Right kidney (tissue), 1 donor: ENCODE results near the gene DRAXIN.

Experiments used
- DNase-seq: peaks from one replicate; pipeline ENCODE4 v3.0.0-alpha.2; 2016

The DRAXIN gene

GRCh38 chr1:11766429-11766776, 74.9 kb downstream of the DRAXIN start:
- no peak for DNase-seq

GRCh38 chr1:11767922-11768704, 76.6 kb downstream of the DRAXIN start:
- DNase-seq: no peak

DNA sequence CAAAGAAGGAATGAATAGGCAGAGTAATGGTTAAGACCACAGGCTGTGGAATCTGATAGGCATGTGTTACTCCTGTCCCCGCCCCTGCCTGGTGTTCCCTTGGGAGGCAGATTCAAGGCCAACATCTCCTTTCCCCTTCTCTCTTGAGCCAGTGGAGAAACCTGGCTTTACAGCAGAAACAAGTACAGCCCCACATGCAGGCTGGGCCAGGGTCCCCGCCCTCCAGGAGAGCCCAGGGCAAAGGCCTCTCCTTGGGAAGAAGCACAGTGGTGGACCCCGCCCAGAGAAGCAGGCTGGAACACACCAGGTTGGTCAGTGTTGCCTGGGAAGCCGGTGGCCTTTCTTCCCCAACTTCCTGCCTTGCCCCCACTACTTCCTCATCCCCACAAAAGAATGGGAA, 77.3 kb downstream of the DRAXIN start:
- no peak for DNase-seq

- DNase-seq: no peak
Observed at GRCh38 chr1:11769274-11769673, 77.8 kb downstream of the DRAXIN start.

- DNase-seq: no peak
Observed at GRCh38 chr1:11770011-11770410, 78.5 kb downstream of the DRAXIN start.

GRCh38 chr1:11771481-11772043, 80.1 kb downstream of the DRAXIN start:
- no peak for DNase-seq

- no peak for DNase-seq
Observed at GRCh38 chr1:11772458-11772857, 80.9 kb downstream of the DRAXIN start.

GRCh38 chr1:11774753-11775152, 83.2 kb downstream of the DRAXIN start:
- no peak for DNase-seq
